ENCODE data around the gene RAB27B.
"Not testable (repeated sequence)": the region's sequence is repeated elsewhere in the genome, so short reads cannot be mapped to it uniquely, and the experiment has no call there.

DNA sequence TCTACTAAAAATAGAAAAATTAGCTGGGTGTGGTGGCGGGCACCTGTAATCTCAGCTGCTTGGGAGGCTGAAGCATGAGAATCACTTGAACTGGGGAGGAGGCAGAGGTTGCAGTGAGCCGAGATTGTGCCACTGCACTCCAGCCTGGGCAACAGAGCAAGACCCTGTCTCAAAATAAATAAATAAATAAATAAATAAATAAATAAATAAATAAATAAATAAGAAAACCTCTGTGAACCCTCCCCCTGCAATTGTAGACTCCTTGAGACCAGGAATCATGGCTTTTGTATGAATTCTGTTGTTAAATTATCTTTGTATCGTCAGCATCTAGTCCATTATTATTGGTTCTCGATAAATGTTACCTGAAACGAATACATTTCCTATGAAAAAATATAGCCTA, 17.6 kb upstream of the RAB27B start:
- TF ChIP-seq, protein P1, sequence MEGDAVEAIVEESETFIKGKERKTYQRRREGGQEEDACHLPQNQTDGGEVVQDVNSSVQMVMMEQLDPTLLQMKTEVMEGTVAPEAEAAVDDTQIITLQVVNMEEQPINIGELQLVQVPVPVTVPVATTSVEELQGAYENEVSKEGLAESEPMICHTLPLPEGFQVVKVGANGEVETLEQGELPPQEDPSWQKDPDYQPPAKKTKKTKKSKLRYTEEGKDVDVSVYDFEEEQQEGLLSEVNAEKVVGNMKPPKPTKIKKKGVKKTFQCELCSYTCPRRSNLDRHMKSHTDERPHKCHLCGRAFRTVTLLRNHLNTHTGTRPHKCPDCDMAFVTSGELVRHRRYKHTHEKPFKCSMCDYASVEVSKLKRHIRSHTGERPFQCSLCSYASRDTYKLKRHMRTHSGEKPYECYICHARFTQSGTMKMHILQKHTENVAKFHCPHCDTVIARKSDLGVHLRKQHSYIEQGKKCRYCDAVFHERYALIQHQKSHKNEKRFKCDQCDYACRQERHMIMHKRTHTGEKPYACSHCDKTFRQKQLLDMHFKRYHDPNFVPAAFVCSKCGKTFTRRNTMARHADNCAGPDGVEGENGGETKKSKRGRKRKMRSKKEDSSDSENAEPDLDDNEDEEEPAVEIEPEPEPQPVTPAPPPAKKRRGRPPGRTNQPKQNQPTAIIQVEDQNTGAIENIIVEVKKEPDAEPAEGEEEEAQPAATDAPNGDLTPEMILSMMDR (IDR thresholded peaks at IDR 0.05) = not testable (repeated sequence)
- TF ChIP-seq POLR2A (IDR thresholded peaks at IDR 0.05; ENCODE audit: low read depth) = not testable (repeated sequence)
